NCI-H345 treated with DMSO at 0.1 percent for 48 hours (cell line): Measurements from ENCODE around the gene HSD17B8.

Experiments
- DNase-seq: peaks from one replicate; lab custom pipeline; 2025; ENCODE audit not compliant: unreplicated experiment; lab: John Stamatoyannopoulos, UW

The HSD17B8 gene

GRCh38 chr6:33204415-33205190 lies at the start of gene HSD17B8:
Gene HSD17B8, plus strand, starts transcription at chr6:33204655. Its CDS starts 14 bp downstream, at chr6:33204669.
- peak; percentile 70 for DNase-seq

DNA sequence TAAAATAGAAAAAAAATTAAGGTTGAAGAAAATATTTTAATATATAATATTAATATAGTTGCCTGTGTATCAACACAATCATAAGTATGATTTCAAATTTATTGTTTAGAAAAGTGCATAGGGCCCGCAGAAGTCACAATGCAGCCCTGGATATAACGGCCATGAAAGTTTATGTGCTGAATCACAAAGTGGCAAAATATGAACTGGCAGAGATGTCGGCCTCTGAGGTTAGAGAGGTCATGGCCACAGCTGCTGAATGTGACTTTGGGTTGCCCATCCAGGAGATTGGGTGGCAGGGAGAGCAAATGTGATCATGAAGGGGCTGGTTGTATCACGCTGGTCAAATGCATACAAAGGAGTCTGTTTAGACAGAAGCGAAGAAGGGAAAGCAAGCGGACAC lies 47.9 kb upstream of the HSD17B8 start:
- DNase-seq: no peak

- DNase-seq: no peak
Observed at GRCh38 chr6:33156964-33157363, 47.5 kb upstream of the HSD17B8 start.

DNA sequence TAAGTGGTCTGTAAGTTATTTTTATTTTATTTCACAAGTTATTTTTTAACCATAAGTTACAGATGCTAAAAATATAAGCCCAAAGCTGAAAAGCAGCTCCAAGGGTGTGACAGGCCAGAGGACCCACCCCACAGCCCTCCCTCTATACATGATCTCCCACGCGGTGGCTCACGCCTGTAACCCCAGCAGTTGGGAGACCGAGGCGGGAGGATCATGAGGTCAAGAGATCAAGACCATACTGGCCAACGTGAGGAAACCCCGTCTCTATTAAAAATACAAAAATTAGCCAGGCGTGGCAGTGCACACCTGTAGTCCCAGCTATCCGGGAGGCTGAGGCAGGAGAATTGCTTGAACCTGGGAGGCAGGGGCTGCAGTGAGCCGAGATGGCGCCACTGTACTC lies 44.4 kb upstream of the HSD17B8 start:
- DNase-seq: no peak

- DNase-seq: no peak
Observed at GRCh38 chr6:33160728-33161344, 43.6 kb upstream of the HSD17B8 start.

DNA sequence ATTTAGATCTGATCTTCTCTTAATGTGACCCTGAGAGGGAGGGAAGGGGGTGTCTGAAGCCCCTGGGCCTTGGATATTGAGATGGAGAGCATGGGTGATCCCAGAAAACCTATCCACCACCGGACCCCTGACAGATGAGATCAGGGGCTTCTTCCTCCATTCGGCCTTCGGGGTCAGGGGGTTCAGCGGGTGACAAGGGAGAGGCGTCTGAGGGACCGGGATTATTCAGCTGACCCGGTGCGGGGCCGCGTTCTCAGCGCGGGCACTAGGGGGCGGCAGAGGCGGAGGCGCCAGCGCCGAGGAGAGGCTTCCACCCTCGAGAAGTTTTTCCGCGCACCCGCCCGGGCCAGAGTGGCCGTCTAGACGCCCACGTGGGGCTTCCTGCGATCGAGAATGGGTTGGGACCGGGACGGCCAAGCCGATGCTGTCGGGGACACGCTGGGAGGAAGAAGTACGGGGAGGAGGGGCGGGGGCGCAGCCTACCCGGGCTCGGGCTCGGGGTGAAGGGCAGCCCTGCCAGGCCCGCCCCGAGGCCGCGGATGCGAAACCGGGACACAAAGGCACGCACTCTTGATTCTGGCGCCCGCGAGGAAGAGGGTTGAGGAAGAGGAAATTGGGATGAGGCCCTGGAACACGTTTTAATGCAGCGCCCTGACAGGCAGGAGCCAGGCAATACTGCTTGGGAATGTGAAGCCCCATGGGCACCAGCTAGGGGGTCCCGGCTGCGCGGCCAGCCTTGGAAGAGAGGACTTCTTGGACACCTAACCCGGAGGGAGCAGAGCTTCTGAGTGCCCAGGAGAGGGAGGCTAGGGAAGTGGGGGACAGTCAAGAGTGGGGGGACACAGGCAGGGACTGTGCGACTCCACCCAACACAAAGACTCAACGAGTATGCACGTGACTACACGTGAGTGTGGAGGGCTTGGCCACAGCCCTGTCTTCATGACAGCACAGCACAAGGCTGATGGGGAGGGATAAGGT lies 42.8 kb upstream of the HSD17B8 start:
- peak; percentile 2 for DNase-seq

DNA sequence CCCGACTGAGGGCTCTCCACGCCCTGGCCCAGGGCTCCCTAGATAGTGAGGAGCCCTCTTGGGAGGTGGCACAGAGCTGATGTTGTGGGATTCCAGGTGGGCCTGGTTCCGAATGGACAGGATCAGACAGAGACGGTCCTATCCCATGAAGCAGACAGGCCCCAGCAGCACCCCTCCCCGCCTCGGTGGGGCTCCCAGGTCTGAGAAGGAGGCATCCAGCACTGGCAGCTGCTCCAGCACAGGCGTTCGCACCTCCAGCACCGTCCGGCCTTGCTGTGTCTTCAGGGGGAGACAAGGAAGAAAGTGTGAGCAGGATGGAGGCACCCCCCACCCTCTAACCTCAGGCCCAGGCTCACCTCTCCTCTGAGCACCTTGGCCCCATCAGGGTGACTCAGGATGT lies 40.9 kb upstream of the HSD17B8 start:
- no peak for DNase-seq

DNA sequence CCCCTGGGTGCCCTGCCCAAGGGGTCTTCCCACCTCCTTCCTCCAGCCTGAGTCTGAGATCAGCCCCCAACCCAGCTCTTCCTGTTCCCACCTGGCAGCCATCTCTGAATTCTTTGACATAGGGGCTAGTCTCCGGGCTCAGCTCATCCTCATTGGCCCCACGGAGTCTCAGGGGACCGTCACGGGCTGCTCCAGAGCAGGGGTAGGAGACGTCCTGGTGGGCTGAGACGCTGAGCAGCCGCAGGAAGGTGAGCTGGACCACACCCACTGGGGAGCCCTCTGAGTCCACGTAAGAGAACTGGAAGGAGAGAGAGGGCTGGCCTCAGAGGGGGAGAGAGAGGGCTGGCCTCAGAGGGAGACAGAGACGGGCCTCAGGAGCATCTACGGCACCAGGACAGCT lies 40.3 kb upstream of the HSD17B8 start:
- no peak for DNase-seq

DNA sequence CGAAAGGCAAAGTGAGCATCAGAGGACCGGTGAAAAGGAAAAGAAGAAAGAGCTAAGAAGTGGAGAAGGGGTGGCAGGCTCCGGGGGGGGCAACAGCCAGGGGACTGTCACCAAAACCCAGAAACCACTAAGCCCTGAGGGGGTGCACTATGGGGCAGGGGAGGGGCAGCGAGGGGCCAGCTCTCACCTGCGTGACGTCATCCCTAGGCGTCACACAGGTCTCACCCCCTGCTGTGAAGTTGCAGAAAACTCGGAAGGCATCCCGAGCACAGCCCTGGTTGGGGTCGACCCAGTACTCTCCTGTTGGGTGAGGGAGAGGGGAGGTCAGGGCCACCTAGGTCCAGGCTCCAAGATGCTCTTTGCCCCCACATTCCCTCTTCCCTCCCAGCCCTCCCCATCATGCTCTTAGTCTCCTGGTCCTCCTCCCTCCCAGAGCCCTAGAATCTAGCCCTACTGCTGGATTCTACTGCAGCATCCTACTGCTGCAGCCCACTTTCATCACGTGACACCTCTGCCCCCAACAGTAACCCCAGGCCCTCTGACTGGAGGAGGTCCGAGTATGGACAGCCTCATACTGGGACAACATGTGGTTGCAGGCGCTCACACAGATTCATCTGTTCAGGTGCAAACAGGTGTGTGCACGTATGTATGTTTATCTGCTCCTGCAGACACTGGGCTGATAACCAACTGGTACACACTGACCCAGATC lies 39.6 kb upstream of the HSD17B8 start:
- no peak for DNase-seq

DNA sequence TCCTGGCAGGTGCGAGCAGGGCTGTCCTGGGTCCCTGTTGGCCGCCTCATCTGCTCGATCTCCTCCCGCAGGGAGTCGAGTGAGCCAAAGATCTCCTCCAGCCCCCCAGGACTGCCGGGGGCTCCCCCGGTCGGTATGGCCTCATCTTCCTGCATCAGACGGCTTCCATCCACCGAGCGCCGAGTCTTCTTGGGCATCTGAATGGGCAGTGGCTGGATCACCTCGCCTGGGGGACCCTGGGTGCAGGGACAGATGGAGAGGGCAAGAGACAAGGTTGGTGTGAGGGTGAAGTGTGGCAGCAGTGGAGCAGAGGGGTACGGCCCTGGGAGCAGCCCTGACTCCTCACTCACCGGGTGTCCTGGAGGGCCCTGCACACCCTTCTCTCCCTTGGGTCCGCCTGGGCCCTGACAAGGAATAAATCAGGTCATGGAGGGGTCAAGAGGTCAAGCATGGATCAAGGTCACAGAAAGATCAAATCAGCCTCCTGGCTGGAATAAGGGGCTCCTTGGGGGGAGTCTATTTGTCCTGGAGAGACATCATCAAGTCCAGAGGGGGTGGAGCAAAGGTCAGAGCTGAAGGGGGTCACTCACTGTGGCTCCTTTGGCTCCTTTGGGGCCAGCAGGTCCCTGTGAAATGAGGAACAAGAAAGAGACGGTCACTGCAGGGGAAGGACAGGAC lies 38.7 kb upstream of the HSD17B8 start:
- DNase-seq: no peak

GRCh38 chr6:33166363-33166762 lies 38.1 kb upstream of the HSD17B8 start:
- DNase-seq: no peak

DNA sequence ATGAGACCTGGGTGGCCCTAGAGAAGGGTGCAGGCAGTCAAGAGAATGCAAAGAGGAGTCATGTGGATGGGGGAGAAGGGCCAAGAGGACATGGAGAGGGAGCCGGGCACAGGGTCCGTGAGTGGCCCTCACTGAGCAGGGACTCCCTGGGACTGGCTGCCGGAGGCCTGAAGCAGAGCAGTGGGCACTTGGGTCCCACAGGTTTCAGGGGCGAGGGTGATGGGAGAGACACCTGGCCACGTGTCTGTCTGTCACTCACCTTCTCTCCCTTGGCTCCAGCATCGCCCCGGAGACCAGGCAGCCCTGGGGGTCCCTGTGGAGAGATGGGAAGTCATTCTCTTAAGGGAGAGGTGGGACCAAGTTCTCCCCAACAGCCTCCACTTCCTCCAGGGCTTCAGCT lies 37.6 kb upstream of the HSD17B8 start:
- no peak for DNase-seq

GRCh38 chr6:33167374-33168283 lies 36.8 kb upstream of the HSD17B8 start:
- DNase-seq: no peak

DNA sequence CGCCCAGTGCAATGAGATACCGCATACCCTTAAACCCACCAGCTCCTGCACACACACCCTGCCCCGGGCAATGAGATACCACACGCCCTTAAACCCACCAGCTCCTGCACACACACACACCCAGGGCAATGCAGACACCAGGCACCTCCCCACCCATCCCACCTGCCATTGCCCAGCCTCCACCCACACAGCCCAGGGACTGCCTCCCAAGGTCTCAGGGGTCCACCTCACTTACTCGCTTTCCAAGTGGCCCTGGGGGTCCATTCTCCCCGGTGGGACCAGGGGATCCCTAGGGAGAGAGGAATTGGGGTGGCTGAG lies 36.2 kb upstream of the HSD17B8 start:
- DNase-seq: no peak

GRCh38 chr6:33168639-33169038 lies 35.8 kb upstream of the HSD17B8 start:
- no peak for DNase-seq

DNA sequence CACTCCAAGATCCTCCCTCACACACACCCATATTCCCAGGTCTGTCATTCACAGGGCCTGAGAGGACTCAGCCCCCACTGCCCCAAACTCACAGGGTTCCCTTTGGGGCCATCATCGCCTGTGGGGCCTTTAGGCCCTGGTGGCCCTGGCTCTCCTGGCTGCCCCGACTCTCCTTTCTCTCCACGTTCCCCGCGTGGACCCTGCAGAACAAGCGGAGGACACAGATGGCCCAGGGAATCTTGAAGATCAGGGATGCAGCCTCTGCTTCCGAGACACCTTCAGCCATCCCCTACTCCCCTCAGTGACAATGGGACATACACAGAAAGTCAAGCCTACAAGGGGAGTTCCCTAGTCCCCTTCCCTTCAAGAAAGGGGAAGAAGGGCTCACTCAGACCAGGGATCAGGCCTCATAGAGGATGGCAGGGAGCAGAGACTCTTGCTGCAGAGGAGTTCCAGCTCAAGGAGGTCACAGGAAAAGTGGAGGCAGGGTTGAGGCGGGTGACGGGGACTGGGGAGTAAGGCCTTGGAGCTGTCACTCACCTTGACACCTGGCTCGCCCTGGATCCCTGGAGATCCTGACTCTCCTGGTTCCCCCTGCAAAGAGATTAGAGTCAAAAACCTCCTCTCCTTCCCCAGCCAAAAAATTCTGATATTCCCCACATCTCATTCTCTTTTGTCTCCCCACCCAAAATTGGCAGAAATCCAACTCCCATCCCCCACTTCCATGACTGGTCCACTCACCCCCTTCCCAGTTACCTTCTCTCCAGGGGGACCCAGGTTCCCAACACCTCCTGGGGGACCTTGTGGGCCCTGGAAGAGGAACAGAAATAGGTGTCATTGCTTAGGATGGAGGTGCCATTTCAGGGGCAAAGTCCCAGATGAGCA lies 34.9 kb upstream of the HSD17B8 start:
- DNase-seq: no peak

DNA sequence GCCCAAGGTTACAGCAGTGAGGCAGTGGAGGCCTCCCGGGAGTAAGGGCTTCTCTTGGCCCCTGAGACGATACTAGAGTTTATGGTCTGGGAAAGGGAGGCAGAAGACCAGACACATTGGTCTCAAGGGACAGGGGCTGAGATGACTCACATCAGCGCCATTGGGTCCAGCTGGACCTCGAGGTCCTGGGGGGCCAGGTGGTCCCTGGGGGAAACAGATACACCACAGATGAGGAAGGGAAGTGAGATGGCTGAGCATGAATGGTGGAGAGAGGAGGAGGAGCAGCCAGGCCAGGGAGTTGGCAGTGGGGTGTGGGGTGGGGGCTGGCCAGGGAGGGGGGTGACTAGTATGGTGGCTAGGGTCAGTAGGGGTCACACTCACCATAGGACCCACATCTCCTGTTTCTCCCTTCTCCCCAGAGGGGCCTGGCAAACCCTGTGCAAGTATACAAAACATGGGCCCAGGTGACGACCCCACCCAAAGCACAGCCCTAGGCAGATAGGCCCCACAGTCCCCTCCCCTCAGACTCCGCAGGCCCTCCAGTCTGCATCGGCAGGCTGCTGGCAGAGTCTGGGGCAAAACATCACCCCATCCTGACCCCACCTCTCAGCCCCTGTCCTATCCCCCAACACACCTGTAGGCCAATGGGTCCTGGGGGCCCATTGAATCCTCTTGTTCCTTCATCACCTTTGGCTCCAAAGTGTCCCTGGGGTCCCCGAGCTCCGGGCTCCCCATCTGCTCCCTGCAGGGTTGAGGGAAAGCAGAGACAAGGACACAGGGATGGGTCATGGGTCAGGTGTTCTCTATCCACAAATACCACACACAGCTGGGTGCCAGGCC lies 34.1 kb upstream of the HSD17B8 start:
- DNase-seq: no peak
